Parathyroid adenoma (tissue), 2 donors: Measurements from ENCODE around the gene LDLRAD2.

ENCODE experiments used
- H2AFZ ChIP-seq: fragments of 300-600 bp; sonication (generic); one replicate; pipeline ENCODE4 v1.7.0; 2017; ENCODE audit warnings: antibody characterized with exemption, mild to moderate bottlenecking
- H3K27ac ChIP-seq: fragments of 300-600 bp; sonication (generic); one replicate; pipeline ENCODE4 v1.7.0; 2017
- H3K27me3 ChIP-seq: fragments of 300-600 bp; sonication (generic); one replicate; pipeline ENCODE4 v1.7.0; 2017; ENCODE audit warnings: low read length; ENCODE audit not compliant: control insufficient read depth, insufficient read depth
- H3K36me3 ChIP-seq: fragments of 300-600 bp; sonication (generic); one replicate; pipeline ENCODE4 v1.7.0; 2017; ENCODE audit warnings: low read length; ENCODE audit not compliant: control insufficient read depth, insufficient read depth
- H3K4me1 ChIP-seq: fragments of 300-600 bp; sonication (generic); one replicate; pipeline ENCODE4 v1.7.0; 2017; ENCODE audit warnings: control low read depth
- H3K4me2 ChIP-seq: fragments of 300-600 bp; sonication (generic); one replicate; pipeline ENCODE4 v1.7.0; 2017; ENCODE audit warnings: low read length
- H3K4me3 ChIP-seq: fragments of 300-600 bp; sonication (generic); one replicate; pipeline ENCODE4 v1.7.0; 2017; ENCODE audit warnings: low read depth, low read length
- H3K79me2 ChIP-seq: fragments of 300-600 bp; sonication (generic); one replicate; pipeline ENCODE4 v1.7.0; 2017; ENCODE audit warnings: control low read depth
- H3K9ac ChIP-seq: fragments of 300-600 bp; sonication (generic); one replicate; pipeline ENCODE4 v1.7.0; 2017; ENCODE audit warnings: mild to moderate bottlenecking
- H3K9me3 ChIP-seq: fragments of 300-600 bp; sonication (generic); one replicate; pipeline ENCODE4 v1.7.0; 2017; ENCODE audit warnings: low read length; ENCODE audit not compliant: control insufficient read depth
- TF ChIP-seq, protein P1 (sequence below): fragments of 300-600 bp; sonication (generic); IDR thresholded peaks from one replicate; pipeline ENCODE4 v1.7.0; 2017; ENCODE audit warnings: antibody characterized with exemption, mild to moderate bottlenecking
- donor health status: primary hyperparathyroidism.

Gene LDLRAD2

DNA sequence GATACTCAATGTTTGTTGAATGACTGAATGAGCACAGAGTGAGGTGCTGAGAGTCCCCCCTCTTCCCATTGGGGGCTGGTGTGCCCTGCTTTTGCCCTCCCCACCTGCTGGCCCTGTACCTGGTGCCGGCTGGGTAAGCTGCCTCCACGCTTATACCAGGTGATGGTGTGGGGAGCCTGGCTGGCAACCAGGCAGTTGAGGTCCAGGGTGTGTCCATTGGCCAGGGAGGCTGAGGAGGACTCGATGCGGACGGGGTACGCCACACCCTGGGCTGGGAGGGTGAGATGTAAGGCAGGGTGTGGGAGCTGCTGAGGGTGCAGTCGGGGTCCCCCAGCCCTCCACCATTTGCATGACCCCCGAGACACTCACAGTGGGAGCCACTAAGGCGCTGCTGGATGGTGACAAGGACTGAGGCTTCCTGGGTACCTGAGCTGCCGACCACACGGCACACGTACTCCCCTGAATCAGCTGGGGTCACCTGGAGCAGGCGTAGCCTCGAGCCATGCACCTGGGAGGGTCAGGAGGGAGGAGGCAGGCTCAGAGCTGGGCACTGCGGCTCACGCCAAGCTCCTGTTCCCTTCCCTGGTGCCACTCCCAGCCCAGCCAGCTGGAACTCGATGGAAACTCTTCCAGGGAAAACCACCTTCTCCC lies 36.6 kb downstream of the LDLRAD2 start:
- H3K27ac ChIP-seq = no peak overlapping the region
- no peak overlapping the region for H3K4me3 ChIP-seq
- H3K9me3 ChIP-seq = no peaks in the 10 kb centered on the region
- no peak overlapping the region for H3K9ac ChIP-seq
- H3K79me2 ChIP-seq = no peaks in the 10 kb centered on the region
- H3K36me3 ChIP-seq = no peaks in the 10 kb centered on the region
- H3K27me3 ChIP-seq = no peaks in the 10 kb centered on the region
- no peak overlapping the region for H2AFZ ChIP-seq
- H3K4me1 ChIP-seq = no peaks in the 10 kb centered on the region
- TF ChIP-seq, protein P1, sequence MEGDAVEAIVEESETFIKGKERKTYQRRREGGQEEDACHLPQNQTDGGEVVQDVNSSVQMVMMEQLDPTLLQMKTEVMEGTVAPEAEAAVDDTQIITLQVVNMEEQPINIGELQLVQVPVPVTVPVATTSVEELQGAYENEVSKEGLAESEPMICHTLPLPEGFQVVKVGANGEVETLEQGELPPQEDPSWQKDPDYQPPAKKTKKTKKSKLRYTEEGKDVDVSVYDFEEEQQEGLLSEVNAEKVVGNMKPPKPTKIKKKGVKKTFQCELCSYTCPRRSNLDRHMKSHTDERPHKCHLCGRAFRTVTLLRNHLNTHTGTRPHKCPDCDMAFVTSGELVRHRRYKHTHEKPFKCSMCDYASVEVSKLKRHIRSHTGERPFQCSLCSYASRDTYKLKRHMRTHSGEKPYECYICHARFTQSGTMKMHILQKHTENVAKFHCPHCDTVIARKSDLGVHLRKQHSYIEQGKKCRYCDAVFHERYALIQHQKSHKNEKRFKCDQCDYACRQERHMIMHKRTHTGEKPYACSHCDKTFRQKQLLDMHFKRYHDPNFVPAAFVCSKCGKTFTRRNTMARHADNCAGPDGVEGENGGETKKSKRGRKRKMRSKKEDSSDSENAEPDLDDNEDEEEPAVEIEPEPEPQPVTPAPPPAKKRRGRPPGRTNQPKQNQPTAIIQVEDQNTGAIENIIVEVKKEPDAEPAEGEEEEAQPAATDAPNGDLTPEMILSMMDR = no peak
- H3K4me2 ChIP-seq = no peak overlapping the region

DNA sequence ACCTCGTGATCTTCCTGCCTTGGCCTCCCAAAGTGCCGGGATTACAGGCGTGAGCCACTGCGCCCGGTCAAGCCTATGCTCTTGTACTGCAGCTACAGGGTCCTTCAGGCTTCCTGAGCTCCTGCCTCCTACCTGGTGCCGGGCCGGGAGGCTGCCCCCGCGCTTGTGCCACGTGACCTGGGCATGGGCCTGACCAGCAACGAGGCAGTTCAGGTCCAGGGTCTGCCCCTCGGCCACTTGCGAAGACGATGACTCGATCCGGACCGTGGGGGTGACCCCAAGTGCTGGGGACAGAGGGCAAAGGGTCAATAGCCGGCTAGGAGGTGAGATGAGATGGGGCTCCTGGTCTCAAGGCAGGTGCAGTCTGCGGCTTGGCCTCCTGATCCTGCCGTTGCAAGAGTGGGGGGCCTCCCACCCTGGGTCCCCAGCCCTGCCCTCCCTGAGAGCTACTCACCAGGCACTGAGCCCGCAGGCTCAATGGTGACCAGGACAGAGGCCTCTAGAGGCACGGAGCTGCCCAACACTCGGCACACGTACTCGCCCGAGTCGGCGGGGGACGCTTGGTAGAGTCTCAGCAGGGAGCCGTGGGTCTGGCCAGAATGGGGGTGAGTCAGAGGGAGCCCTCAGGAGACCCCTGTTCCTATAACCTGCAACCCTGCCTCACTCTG lies 38.0 kb downstream of the LDLRAD2 start:
- Histone ChIP-seq H3K4me2 (no peak overlapping the region), H3K79me2 (no peaks in the 10 kb centered on the region), H3K4me3 (no peak overlapping the region), H3K4me1 (no peaks in the 10 kb centered on the region), H3K36me3 (no peaks in the 10 kb centered on the region), H2AFZ (no peak overlapping the region), H3K27ac (no peak overlapping the region), H3K9ac (no peak overlapping the region), H3K27me3 (no peaks in the 10 kb centered on the region), H3K9me3 (no peaks in the 10 kb centered on the region)
- TF ChIP-seq, protein P1 = no peak

DNA sequence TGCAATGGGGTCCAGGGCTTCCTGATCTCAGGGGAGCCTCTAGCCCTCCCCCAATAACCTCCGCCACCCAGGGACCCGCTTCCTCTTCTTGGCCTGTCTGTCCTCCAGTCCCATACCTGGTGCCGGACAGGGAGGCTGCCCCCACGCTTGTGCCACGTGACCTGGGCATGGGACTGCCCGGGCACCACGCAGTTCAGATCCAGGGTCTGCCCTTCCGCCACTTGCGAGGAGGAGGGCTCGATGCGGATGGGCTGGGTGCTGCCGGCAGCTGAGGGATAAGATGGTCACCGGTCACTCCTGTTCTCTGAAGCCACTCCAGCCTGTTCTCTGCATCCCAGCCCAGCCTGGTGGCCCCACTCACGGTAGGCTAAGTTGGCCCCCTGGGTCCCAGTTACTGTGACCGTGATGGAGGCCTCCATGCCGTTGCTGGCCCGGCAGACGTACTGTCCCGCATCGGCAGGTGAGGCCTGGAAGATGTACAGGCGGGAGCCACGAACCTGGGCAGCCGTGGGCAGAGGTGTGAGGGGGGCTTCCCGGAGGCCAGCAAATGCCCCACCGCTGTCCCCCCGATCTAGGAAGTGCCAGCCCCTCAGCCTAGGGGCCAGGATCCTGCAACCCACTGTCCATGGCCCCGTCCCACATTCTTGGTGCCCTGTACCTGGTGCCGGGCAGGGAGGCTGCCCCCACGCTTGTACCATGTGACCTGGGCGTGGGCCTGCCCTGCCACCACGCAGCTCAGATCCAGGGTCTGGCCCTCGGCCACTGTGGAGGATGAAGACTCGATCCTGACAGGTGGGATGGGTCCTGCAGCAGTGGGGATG lies 39.6 kb downstream of the LDLRAD2 start:
- H3K27me3 ChIP-seq = no peaks in the 10 kb centered on the region
- H3K27ac ChIP-seq = no peak overlapping the region
- no peaks in the 10 kb centered on the region for H3K9me3 ChIP-seq
- no peak overlapping the region for H2AFZ ChIP-seq
- no peaks in the 10 kb centered on the region for H3K4me1 ChIP-seq
- TF ChIP-seq, protein P1 = no peak
- no peak overlapping the region for H3K4me3 ChIP-seq
- no peaks in the 10 kb centered on the region for H3K79me2 ChIP-seq
- H3K4me2 ChIP-seq = no peak overlapping the region
- no peaks in the 10 kb centered on the region for H3K36me3 ChIP-seq
- no peak overlapping the region for H3K9ac ChIP-seq

DNA sequence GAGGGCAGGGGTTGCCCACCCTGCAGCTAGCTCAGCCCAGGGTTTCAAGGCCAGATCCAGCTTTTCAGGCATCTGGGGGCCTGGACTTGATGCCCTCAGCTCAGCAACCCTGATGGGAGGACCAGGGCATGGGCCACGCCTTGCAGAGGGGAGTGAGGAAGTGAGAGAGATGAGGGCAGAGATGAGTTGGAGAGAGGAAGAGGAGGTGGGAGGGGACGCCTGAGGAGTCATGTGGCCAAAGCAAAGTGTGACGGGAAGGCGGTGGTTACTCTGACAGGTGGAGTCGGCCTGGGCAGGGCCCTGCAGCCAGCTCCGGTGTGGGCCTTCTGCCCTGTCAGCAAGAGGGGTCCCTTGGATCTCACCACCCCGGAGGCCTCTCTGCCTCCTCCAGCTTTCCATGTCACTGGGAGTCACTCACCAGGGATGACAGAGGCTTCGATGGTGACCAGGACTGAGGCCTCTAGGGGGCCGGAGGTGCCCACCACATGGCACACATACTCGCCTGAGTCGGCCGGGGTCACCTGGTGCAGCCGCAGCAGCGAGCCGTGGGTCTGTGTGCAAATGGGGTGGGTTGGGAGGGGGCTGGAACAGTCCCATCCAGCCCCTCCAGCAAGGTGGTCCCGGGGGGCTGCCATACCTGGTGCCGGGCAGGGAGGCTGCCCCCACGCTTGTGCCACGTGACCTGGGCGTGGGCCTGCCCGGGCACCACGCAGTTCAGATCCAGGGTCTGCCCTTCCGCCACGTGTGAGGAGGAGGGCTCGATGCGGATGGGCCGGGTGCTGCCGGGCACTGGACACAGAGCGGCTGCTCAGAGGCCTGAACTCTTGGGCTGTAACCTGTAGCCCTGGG lies 40.4 kb downstream of the LDLRAD2 start:
- Histone ChIP-seq H3K9ac (no peak overlapping the region), H3K4me1 (no peaks in the 10 kb centered on the region), H3K79me2 (no peaks in the 10 kb centered on the region), H3K27ac (no peak overlapping the region), H2AFZ (no peak overlapping the region), H3K27me3 (no peaks in the 10 kb centered on the region), H3K4me2 (no peak overlapping the region), H3K36me3 (no peaks in the 10 kb centered on the region), H3K9me3 (no peaks in the 10 kb centered on the region), H3K4me3 (no peak overlapping the region)
- TF ChIP-seq, protein P1 = no peak
